ENCODE measurements around the gene ZSCAN32.

The ZSCAN32 gene

DNA sequence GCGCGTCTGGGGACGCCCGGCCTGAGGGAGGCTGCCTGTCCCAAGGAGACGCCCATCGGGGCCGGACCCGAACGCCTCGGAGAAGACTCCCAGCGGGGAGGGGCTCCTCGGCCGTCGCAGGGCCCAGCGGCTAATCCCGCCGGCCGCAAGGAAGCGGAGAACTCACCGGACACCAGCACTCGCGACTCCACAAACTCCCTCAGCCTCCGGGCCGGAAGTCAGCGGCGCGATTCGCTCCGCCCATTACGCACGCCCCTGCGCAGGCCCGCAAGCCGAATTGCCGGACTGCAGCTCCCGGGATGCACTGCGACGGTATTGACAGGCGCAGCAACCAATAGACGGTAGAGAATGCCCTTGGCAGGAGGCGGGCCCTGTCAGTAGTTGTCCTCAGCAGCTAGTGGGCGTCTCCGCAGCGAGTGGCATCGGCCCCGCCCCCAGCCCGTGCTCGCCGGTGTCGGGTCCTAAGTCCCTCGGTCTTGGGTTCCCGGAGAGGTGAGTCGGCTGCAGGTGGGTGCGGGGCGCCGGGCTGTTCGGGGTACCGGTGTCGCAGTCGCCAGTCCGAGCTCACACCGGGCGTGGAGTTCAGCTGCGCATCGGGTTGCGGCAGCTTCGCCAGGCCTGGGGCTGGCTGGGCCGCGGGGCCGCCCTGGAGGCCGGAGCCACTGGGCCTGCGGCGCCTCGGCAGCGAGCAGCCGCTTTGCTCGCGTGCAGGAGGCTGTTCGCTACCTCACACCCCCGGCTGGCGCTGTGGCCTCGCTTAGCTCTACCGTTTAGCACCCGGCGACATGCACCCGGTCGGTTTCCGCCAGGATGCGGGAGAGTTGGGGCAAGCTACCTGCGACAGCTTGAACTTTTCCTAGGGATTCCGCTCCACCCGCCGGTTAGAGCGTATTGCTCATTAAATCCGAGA, at the start of gene ZSCAN32, which contains the start of gene ZNF174:
ZSCAN32 (minus strand) TSS at position 226 of the 910 bp plus-strand sequence. CDS start 3,447 bp downstream, outside the sequence.
ZNF174 (plus strand) TSS at position 437 of the 910 bp plus-strand sequence. CDS start 790 bp downstream, outside the sequence.
- peak; percentile 100 for DNase-seq (ENCODE audit: extremely low spot score)
- CTCF ChIA-PET: interaction anchor here (1.3 to 1.6 kb wide), 4 partner anchors 43 to 342 kb away, joined by 4 to 5 read pairs (median 4); partner anchors contain the start of genes NAA60, ZNF263 and ZNF597
- POLR2A ChIA-PET: interaction anchor here (0.5 to 1.5 kb wide), 5 partner anchors 22 to 117 kb away, joined by 3 to 11 read pairs (median 3); partner anchors contain the start of genes NAA60 and ZNF597

GRCh38 chr16:3444032-3444388, 43.2 kb upstream of the ZSCAN32 start:
- CTCF ChIA-PET: interaction anchor here (0.9 to 2.0 kb wide), 4 partner anchors 12 to 314 kb away, joined by 4 to 6 read pairs (median 5); partner anchors contain the start of genes ZNF174 and ZSCAN32
- POLR2A ChIA-PET: interaction anchor here (0.5 to 2.0 kb wide), 9 partner anchors 9 to 561 kb away, joined by 3 to 13 read pairs (median 4); partner anchors contain the start of genes FLYWCH2, ZNF174, ZNF263 and ZSCAN32
- TF ChIP-seq, protein P1, sequence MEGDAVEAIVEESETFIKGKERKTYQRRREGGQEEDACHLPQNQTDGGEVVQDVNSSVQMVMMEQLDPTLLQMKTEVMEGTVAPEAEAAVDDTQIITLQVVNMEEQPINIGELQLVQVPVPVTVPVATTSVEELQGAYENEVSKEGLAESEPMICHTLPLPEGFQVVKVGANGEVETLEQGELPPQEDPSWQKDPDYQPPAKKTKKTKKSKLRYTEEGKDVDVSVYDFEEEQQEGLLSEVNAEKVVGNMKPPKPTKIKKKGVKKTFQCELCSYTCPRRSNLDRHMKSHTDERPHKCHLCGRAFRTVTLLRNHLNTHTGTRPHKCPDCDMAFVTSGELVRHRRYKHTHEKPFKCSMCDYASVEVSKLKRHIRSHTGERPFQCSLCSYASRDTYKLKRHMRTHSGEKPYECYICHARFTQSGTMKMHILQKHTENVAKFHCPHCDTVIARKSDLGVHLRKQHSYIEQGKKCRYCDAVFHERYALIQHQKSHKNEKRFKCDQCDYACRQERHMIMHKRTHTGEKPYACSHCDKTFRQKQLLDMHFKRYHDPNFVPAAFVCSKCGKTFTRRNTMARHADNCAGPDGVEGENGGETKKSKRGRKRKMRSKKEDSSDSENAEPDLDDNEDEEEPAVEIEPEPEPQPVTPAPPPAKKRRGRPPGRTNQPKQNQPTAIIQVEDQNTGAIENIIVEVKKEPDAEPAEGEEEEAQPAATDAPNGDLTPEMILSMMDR (IDR thresholded peaks at IDR 0.05; ENCODE audit: control extremely low read depth, extremely low read depth, low read depth, missing control alignments): no peak
- DNase-seq (ENCODE audit: extremely low spot score): no peak

More for the DNA sequence above, at the start of gene ZSCAN32, which contains the start of gene ZNF174:
- TF ChIP-seq, protein P1 (IDR thresholded peaks at IDR 0.05; ENCODE audit: control extremely low read depth, extremely low read depth, low read depth, missing control alignments): peak; percentile 8

DNA sequence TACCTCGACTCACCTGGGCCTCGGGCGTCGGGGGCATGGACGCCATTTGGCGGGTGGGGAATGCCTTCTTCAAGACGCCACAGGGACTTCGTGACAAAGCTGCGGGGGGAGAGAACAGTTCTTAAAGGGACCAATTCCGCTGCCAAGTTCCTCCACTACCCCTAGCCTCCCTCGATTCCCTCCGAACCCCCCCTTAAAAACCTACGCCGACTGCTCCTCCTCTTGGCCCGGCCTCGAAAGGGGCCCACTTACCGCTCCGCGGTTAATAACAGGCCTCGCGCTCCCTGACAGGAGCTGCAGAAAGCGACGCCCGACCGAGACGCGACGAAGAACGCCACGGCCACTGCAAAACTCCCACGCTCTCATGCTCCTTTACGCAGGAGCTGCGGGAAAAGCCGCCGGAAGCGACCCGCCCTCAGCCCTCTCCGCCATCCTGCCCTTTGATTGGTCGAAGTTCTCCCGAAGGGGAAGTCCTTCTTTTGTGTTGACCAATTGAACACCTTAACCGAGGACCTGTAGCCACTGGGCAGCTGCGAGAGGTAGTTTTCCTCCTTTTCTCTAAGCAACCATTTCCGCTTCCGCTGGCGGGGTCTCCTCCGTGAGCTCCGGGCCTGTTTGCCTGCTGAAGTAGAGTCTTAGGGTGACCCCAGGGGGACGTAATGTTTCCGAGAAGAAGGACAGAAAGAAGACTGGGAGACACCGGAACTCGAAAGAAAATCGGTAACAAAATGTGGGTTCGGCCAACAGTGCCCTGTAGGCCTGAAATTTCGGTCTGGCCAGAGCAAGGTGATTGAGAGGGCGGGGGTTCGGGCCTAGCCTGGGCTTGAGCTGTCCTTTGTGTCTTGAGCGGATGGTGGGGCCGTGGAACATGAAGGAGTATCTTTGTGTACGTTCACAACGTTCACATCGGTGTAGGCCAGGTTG, 42.6 kb upstream of the ZSCAN32 start, which contains the start of the genes NAA60 and ZNF597:
NAA60 (plus strand) TSS at position 573 of the 924 bp plus-strand sequence. CDS start 32,548 bp downstream, outside the sequence.
ZNF597 (minus strand) TSS at position 397 of the 924 bp plus-strand sequence; CDS start at position 46, 351 bp downstream.
- POLR2A ChIA-PET: interaction anchor here (0.5 to 2.0 kb wide), 9 partner anchors 10 to 560 kb away, joined by 3 to 13 read pairs (median 5); partner anchors contain the start of genes FLYWCH2, ZNF174, ZNF263 and ZSCAN32
- TF ChIP-seq, protein P1 (IDR thresholded peaks at IDR 0.05; ENCODE audit: control extremely low read depth, extremely low read depth, low read depth, missing control alignments): no peak
- peak; percentile 89 for DNase-seq (ENCODE audit: extremely low spot score)
- CTCF ChIA-PET: interaction anchor here (0.9 to 2.0 kb wide), 4 partner anchors 12 to 314 kb away, joined by 4 to 6 read pairs (median 5); partner anchors contain the start of genes ZNF174 and ZSCAN32

DNA sequence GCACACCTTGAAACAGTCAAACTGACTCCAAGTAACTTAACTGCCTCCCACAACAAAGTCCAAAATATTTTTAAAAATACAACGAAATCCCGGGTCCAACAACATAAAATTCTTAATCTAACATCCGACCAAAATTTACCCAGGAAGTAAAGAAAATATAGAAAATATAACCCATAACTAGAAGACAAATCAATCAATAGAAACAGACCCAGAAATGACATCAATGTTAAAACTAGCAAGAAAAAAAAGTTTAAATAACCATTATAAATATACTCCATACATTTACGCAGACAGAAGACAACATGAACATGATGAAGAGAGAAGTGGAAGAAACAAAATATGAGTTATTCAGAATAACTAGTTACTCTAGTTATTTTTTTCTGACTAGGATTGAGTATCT, 38.8 kb upstream of the ZSCAN32 start:
- TF ChIP-seq, protein P1 (IDR thresholded peaks at IDR 0.05; ENCODE audit: control extremely low read depth, extremely low read depth, low read depth, missing control alignments): no peak
- CTCF ChIA-PET: no interaction called here
- DNase-seq (ENCODE audit: extremely low spot score): no peak
- POLR2A ChIA-PET: no interaction called here

- peak; percentile 37 for DNase-seq (ENCODE audit: extremely low spot score)
- ChIA-PET POLR2A (no interaction called here), CTCF (interaction anchor here (1.4 kb wide), 1 partner anchor 11 kb away, joined by 3 read pairs; no protein-coding TSS in a partner anchor)
- TF ChIP-seq, protein P1 (IDR thresholded peaks at IDR 0.05; ENCODE audit: control extremely low read depth, extremely low read depth, low read depth, missing control alignments): no peak
Measured at GRCh38 chr16:3434373-3434772, 33.6 kb upstream of the ZSCAN32 start.

All from GM10248 (cell line).